K562 (cell line): Measurements from ENCODE around the gene HDGFL2. TPM values are rescaled to one million over a fixed set of nuclear protein-coding genes. Genes with fewer than 3 reads are reported as not detected.

Source experiments
- EGR1 ChIP-seq: fragments of 450-650 bp; conservative IDR thresholded peaks from 2 replicates; pipeline ENCODE4 v1.6.1; 2017; ENCODE audit warnings: mild to moderate bottlenecking
- MCM2 ChIP-seq: fragments of 450-650 bp; IDR thresholded peaks from 2 replicates; pipeline ENCODE4 v1.6.1; 2017; ENCODE audit warnings: low read depth, mild to moderate bottlenecking
- NFIC ChIP-seq: fragments of 450-650 bp; IDR thresholded peaks from 2 replicates; pipeline ENCODE4 v1.6.1; 2017; ENCODE audit warnings: mild to moderate bottlenecking, inconsistent platforms
- REST ChIP-seq, 2 experiments: fragments of 450-650 bp; formaldehyde crosslinking in 1 of 2; IDR thresholded peaks; 2 replicates each; pipeline versions ENCODE4 v1.4.0 to v1.6.1; 2014 to 2020; ENCODE audit warnings: mild to moderate bottlenecking in 2 of 2, borderline replicate concordance in 1 of 2, low read depth in 1 of 2
- ZNF280A ChIP-seq: fragments of 450-650 bp; IDR thresholded peaks from 2 replicates; pipeline ENCODE4 v1.6.1; 2018; ENCODE audit warnings: mild to moderate bottlenecking, low read depth; ENCODE audit not compliant: partially characterized antibody
- ZNF354B ChIP-seq: fragments of 250-450 bp; sonication (Bioruptor Pico); IDR thresholded peaks from 2 replicates; pipeline ENCODE4 v1.4.0; 2020
- polyA plus RNA-seq, 8 experiments: library from polyadenylated mRNA; depleted of rRNA in 4 of 8; stranded (reverse) in 5 of 8; unstranded in 3 of 8; fragments of >200 nt; fragmentation: Nextera tagmentation in 2 of 8; fragmentation: Illumina TruSeq in 1 of 8; extraction: Ambion mirVana in 2 of 8; extraction: Trizol in 1 of 8; gene quantifications; 2 replicates each; pipeline versions ENCODE4 v1.2.1 to v1.2.3, GENCODE V29; 2011 to 2014; ENCODE audit warnings: inconsistent platforms in 1 of 8, missing spikeins in 1 of 8
- total RNA-seq, 7 experiments: library from RNA; depleted of rRNA in 6 of 7; stranded (reverse); fragments of >200 nt in 6 of 7; fragmentation: Illumina TruSeq in 2 of 7; extraction: Trizol in 2 of 7; gene quantifications; 2 replicates each; pipeline versions ENCODE4 v1.2.1 to v1.2.3, GENCODE V29; 2011 to 2021; ENCODE audit warnings: low replicate concordance in 1 of 7

HDGFL2 gene
- total and polyA plus RNA-seq, 9 of the 15 experiments (the other 6 are each of a cell fraction or from before 2014, with no cell fraction given): 0.13 to 61.7 (median 16.0) TPM

GRCh38 chr19:4542896-4543841 is 71.1 kb downstream of the HDGFL2 start (continued):
- TF ChIP-seq ZNF280A (no peak), REST (IDR thresholded peaks at IDR 0.05; ENCODE audit: borderline replicate concordance) (no peak), REST (CRISPR knock-in tag; IDR thresholded peaks at IDR 0.05; ENCODE audit: low read depth) (no peak), MCM2 (no peak), NFIC (no peak), ZNF354B (CRISPR knock-in tag) (no peak), EGR1 (peak; percentile 30; the same call in 1 of the 2 replicates)
